Colon (tissue), 2 donors: ENCODE data around the gene GRID1.

Experiments used
- FAIRE-seq: peaks from 2 replicates; lab custom pipeline; 2012; peaks lifted over from hg19 to GRCh38; lab: Jason Lieb, UNC
- donor health status: control.
- donor health status: control.

The GRID1 gene

GRCh38 chr10:86209726-86210125, 156.9 kb downstream of the GRID1 start:
- no peak for FAIRE-seq

- no peak for FAIRE-seq
These were observed 159.4 kb downstream of the GRID1 start for GRCh38 chr10:86207226-86207625.

- no peak for FAIRE-seq
These were observed 160.4 kb downstream of the GRID1 start for GRCh38 chr10:86206240-86206579.

GRCh38 chr10:86205306-86206239, 161.0 kb downstream of the GRID1 start:
- no peak for FAIRE-seq

- FAIRE-seq, result no peak
These were observed 161.9 kb downstream of the GRID1 start for GRCh38 chr10:86204421-86205305.

- FAIRE-seq, result no peak
These were observed 163.3 kb downstream of the GRID1 start for GRCh38 chr10:86203162-86203905.

GRCh38 chr10:86202226-86202735, 164.3 kb downstream of the GRID1 start:
- no peak for FAIRE-seq

GRCh38 chr10:86200867-86201266, 165.7 kb downstream of the GRID1 start:
- FAIRE-seq, result no peak

GRCh38 chr10:86200269-86200668, 166.3 kb downstream of the GRID1 start:
- no peak for FAIRE-seq

GRCh38 chr10:86199041-86199440, 167.6 kb downstream of the GRID1 start:
- FAIRE-seq, result no peak

- FAIRE-seq, result no peak
These were observed 168.3 kb downstream of the GRID1 start for GRCh38 chr10:86198271-86198670.

- FAIRE-seq, result no peak
These were observed 169.3 kb downstream of the GRID1 start for GRCh38 chr10:86197166-86197790.

- no peak for FAIRE-seq
These were observed 171.0 kb downstream of the GRID1 start for GRCh38 chr10:86195521-86196157.

- FAIRE-seq, result no peak
These were observed 171.9 kb downstream of the GRID1 start for GRCh38 chr10:86194684-86195083.

- FAIRE-seq, result no peak
These were observed 172.8 kb downstream of the GRID1 start for GRCh38 chr10:86193841-86194240.

- FAIRE-seq, result no peak
These were observed 173.9 kb downstream of the GRID1 start for GRCh38 chr10:86192691-86193090.

- FAIRE-seq, result no peak
These were observed 174.4 kb downstream of the GRID1 start for GRCh38 chr10:86192147-86192546.

GRCh38 chr10:86191686-86192085, 174.9 kb downstream of the GRID1 start:
- no peak for FAIRE-seq

- FAIRE-seq, result no peak
These were observed 175.4 kb downstream of the GRID1 start for GRCh38 chr10:86191166-86191565.

GRCh38 chr10:86190291-86190690, 176.3 kb downstream of the GRID1 start:
- no peak for FAIRE-seq

- no peak for FAIRE-seq
These were observed 176.7 kb downstream of the GRID1 start for GRCh38 chr10:86189891-86190290.
